ENCODE measurements around the gene PARP3. TPM values are rescaled to one million over a fixed set of nuclear protein-coding genes. Genes with fewer than 3 reads are reported as not detected.

Gene PARP3
- total RNA-seq, 1 donor from 2014 or later = 15.2 TPM

GRCh38 chr3:51932471-51933370, 9.4 kb upstream of the PARP3 start:
- intact Hi-C loops (cut with DNase I) = no loop called here
- no peak for DNase-seq (ENCODE audit: low spot score)

GRCh38 chr3:51933471-51934138, 8.6 kb upstream of the PARP3 start:
- intact Hi-C loops (cut with DNase I) = no loop called here
- DNase-seq (ENCODE audit: low spot score) = no peak

GRCh38 chr3:51934139-51934850, 7.9 kb upstream of the PARP3 start:
- DNase-seq (ENCODE audit: low spot score) = no peak
- intact Hi-C loops (cut with DNase I) = no loop called here

- intact Hi-C loops (cut with DNase I) = no loop called here
- no peak for DNase-seq (ENCODE audit: low spot score)
Observed at GRCh38 chr3:51934991-51935885, 6.9 kb upstream of the PARP3 start.

GRCh38 chr3:51935886-51936755, 6.0 kb upstream of the PARP3 start:
- intact Hi-C loops (cut with DNase I) = no loop called here
- DNase-seq (ENCODE audit: low spot score) = no peak

GRCh38 chr3:51937014-51937413, 5.1 kb upstream of the PARP3 start:
- intact Hi-C loops (cut with DNase I) = no loop called here

GRCh38 chr3:51937611-51938450, 4.3 kb upstream of the PARP3 start:
- peak; percentile 56 for DNase-seq (ENCODE audit: low spot score)
- intact Hi-C loops (cut with DNase I) = no loop called here

More at GRCh38 chr3:51937014-51937413, 5.1 kb upstream of the PARP3 start:
- DNase-seq (ENCODE audit: low spot score) = no peak

- intact Hi-C loops (cut with DNase I) = no loop called here
- DNase-seq (ENCODE audit: low spot score) = peak; percentile 47
Observed at GRCh38 chr3:51938780-51939425, 3.3 kb upstream of the PARP3 start.

- intact Hi-C loops (cut with DNase I) = loop anchor here (5.0 kb wide), 2 partner anchors 111 to 201 kb away; no protein-coding TSS in a partner anchor
Observed at GRCh38 chr3:51940648-51941462, 1.3 kb upstream of the PARP3 start.

GRCh38 chr3:51941463-51941797, 733 bp upstream of the PARP3 start:
- DNase-seq (ENCODE audit: low spot score) = no peak
- intact Hi-C loops (cut with DNase I) = loop anchor here (5.0 kb wide), 2 partner anchors 111 to 201 kb away; no protein-coding TSS in a partner anchor

More at GRCh38 chr3:51940648-51941462, 1.3 kb upstream of the PARP3 start:
- no peak for DNase-seq (ENCODE audit: low spot score)

GRCh38 chr3:51942603-51943450, 664 bp downstream of the PARP3 start:
- intact Hi-C loops (cut with DNase I) = loop anchor here (1.0 to 5.0 kb wide), 4 partner anchors 31 to 199 kb away; partner anchors contain the start of genes ABHD14B and RPL29
- DNase-seq (ENCODE audit: low spot score) = peak; percentile 76

GRCh38 chr3:51943451-51944391, 1.6 kb downstream of the PARP3 start:
- intact Hi-C loops (cut with DNase I) = loop anchor here (5.0 kb wide), 2 partner anchors 109 to 199 kb away; no protein-coding TSS in a partner anchor
- peak; percentile 51 for DNase-seq (ENCODE audit: low spot score)

- DNase-seq (ENCODE audit: low spot score) = peak; percentile 71
- intact Hi-C loops (cut with DNase I) = loop anchor here (5.0 kb wide), 2 partner anchors 108 to 198 kb away; no protein-coding TSS in a partner anchor
Observed at GRCh38 chr3:51944451-51945021, 2.4 kb downstream of the PARP3 start.
